T-helper 2 cell treated with Interferon-gamma antibody and Interleukin-4, amounts not matched to agents 5 μg/mL and 100 μg/mL, for 36 hours (primary cell): ENCODE data around the gene PTPRJ.
"Not testable (repeated sequence)": the region's sequence is repeated elsewhere in the genome, so short reads cannot be mapped to it uniquely, and the experiment has no call there.

Experiments
- DNase-seq: peaks from one replicate; pipeline ENCODE4 v3.0.0; 2021; ENCODE audit warnings: low spot score
- H3K27ac Mint-ChIP-seq: one replicate; pipeline ENCODE4 v1.8.0; 2021; ENCODE audit warnings: mild to moderate bottlenecking, mixed read lengths
- H3K27me3 Mint-ChIP-seq: one replicate; pipeline ENCODE4 v1.8.0; 2021; ENCODE audit warnings: low read depth, mixed read lengths
- H3K36me3 Mint-ChIP-seq: one replicate; pipeline ENCODE4 v1.8.0; 2021; ENCODE audit warnings: low read depth, mixed read lengths
- H3K4me1 Mint-ChIP-seq: one replicate; pipeline ENCODE4 v1.8.0; 2021; ENCODE audit warnings: low read depth, mixed read lengths
- H3K4me3 Mint-ChIP-seq: one replicate; pipeline ENCODE4 v1.8.0; 2022; ENCODE audit warnings: mild to moderate bottlenecking, moderate library complexity, mixed read lengths
- H3K9me3 Mint-ChIP-seq: one replicate; pipeline ENCODE4 v1.8.0; 2021; ENCODE audit warnings: mixed read lengths

The PTPRJ gene

DNA sequence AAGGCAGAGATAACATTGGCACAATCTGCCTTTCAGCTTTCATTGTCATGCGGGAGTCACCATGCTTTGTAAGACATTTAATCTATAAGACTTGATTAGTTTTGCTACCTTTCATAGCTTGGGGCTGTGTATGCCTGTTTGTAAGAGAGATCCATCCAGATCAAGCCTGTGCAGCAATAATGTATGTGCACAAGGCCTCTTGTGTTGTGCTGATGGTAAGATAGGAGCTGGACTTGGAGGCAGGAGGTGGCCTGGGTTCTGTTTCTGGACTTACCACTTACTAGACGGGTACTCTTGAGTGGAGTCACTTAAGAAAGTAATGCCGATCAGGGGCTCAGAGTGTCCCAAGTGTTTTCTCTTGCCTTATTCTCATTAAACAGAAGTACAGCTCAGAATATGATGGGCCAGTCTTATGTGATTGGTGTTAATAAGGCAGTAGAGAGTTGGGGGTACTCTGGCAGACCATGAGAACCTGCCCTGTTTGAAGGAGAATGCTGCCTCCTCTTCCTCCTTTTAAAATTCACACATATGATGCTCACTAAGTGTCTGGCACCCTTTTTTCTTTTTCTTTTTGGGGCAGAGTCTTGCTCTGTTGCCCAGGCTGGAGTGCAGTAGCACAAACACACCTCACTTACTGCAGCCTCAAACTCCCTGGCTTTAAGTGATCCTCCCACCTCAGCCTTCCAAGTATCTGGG is 30.9 kb downstream of the PTPRJ start:
- no peaks in the 10 kb centered on the region for H3K9me3 Mint-ChIP-seq
- peak overlapping the region; percentile 60 for H3K4me3 Mint-ChIP-seq
- peak overlapping the region; percentile 93 for H3K27ac Mint-ChIP-seq
- peaks cover 18% of the 10 kb centered on the region for H3K36me3 Mint-ChIP-seq
- no peak for DNase-seq
- no peaks in the 10 kb centered on the region for H3K27me3 Mint-ChIP-seq
- H3K4me1 Mint-ChIP-seq, result peaks cover 69% of the 10 kb centered on the region

- Mint-ChIP-seq H3K4me1 (peaks cover 69% of the 10 kb centered on the region), H3K4me3 (peak overlapping the region; percentile 57), H3K36me3 (peaks cover 20% of the 10 kb centered on the region), H3K27ac (peak overlapping the region; percentile 93), H3K27me3 (no peaks in the 10 kb centered on the region), H3K9me3 (no peaks in the 10 kb centered on the region)
- peak; percentile 79 for DNase-seq
These were observed 31.5 kb downstream of the PTPRJ start for GRCh38 chr11:48011798-48012391.

DNA sequence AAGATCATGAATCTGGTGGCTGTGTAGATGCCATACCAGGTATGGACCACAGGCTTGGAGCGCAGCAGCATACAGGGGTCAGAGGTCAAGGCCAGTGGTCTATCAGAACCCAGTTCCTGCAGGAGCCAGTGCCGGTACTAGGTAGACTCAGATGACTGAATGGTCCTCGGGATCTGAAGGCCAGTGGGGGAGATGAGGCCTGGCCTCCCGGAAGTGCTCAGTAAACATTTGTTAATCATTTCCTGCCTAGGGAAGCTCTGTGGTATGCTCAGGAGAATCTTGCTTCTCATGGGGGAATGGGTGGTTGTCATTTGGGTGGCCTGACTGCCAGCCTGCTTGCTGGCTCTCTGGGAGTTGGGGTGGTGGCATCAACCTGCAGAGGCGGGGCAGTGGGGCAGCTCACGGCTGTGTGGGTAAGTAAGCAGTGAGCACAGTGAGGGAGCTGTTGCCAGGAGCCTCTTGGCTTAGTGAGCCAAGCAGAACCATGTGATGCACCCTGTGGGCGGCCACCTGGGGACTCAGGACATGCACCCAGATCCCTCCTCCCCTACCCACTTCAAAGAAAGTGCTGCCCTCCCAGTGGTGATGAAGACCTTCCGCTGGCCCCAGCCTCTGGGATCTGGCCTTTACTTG is 33.0 kb downstream of the PTPRJ start:
- Mint-ChIP-seq H3K4me3 (peak overlapping the region; percentile 57), H3K27me3 (no peaks in the 10 kb centered on the region), H3K4me1 (peaks cover 79% of the 10 kb centered on the region), H3K36me3 (peaks cover 15% of the 10 kb centered on the region), H3K27ac (peak overlapping the region; percentile 93), H3K9me3 (no peaks in the 10 kb centered on the region)
- DNase-seq, result peak; percentile 69

- Mint-ChIP-seq H3K9me3 (no peaks in the 10 kb centered on the region), H3K4me3 (peak overlapping the region; percentile 46), H3K36me3 (peaks cover 24% of the 10 kb centered on the region), H3K27me3 (no peaks in the 10 kb centered on the region), H3K4me1 (peaks cover 86% of the 10 kb centered on the region), H3K27ac (peak overlapping the region; percentile 71)
- DNase-seq, result no peak
These were observed 34.6 kb downstream of the PTPRJ start for GRCh38 chr11:48014917-48015316.

GRCh38 chr11:48017105-48017830 is 36.9 kb downstream of the PTPRJ start:
- DNase-seq, result peak; percentile 49
- H3K4me1 Mint-ChIP-seq, result peaks cover 85% of the 10 kb centered on the region
- H3K27me3 Mint-ChIP-seq, result no peaks in the 10 kb centered on the region
- H3K27ac Mint-ChIP-seq, result peak overlapping the region; percentile 78
- no peaks in the 10 kb centered on the region for H3K9me3 Mint-ChIP-seq
- H3K4me3 Mint-ChIP-seq, result peak overlapping the region; percentile 68
- H3K36me3 Mint-ChIP-seq, result peaks cover 31% of the 10 kb centered on the region

DNA sequence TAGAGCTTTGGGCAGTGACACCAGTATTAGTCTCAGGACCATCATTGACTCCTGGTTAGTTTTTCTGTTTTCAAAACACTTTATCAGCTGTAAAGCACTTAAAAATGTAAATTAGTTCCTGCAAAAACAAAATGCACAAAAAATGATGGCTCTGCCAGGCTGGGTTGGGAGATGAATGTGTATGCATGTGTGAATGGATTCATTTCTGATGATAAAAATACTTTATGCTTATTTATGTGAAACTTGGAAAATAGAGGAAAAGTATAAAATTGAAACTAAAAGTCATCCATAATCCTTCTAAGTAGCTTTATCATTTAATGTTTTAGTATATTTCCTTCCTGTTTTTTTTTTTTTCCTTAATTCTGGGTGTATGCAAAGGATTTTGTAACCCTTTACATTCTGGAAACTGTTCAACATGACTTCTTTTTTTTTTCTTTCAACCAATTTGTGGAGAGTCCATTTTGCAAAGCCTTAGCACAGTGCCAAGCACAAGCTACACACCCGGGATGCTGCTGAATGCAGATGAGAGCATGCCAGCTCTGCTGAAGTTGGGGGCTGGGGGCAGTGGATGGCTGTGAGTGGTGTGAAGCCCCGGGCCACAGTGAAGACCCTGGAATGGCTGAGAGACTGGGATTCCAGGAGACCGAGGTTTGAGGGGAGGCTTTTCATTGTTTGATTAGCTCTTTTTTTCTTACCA is 37.6 kb downstream of the PTPRJ start:
- Mint-ChIP-seq H3K27me3 (no peaks in the 10 kb centered on the region), H3K36me3 (peaks cover 37% of the 10 kb centered on the region), H3K4me3 (peak overlapping the region; percentile 68), H3K4me1 (peaks cover 85% of the 10 kb centered on the region), H3K9me3 (no peaks in the 10 kb centered on the region), H3K27ac (peak overlapping the region; percentile 78)
- no peak for DNase-seq

GRCh38 chr11:48018528-48019216 is 38.3 kb downstream of the PTPRJ start:
- DNase-seq, result no peak
- no peaks in the 10 kb centered on the region for H3K27me3 Mint-ChIP-seq
- H3K9me3 Mint-ChIP-seq, result no peaks in the 10 kb centered on the region
- H3K27ac Mint-ChIP-seq, result peak overlapping the region; percentile 78
- peaks cover 37% of the 10 kb centered on the region for H3K36me3 Mint-ChIP-seq
- peaks cover 79% of the 10 kb centered on the region for H3K4me1 Mint-ChIP-seq
- peak overlapping the region; percentile 68 for H3K4me3 Mint-ChIP-seq

- Mint-ChIP-seq H3K27ac (peak overlapping the region; percentile 78), H3K4me3 (peak overlapping the region; percentile 68), H3K27me3 (no peaks in the 10 kb centered on the region), H3K4me1 (peaks cover 73% of the 10 kb centered on the region), H3K9me3 (no peaks in the 10 kb centered on the region), H3K36me3 (peaks cover 40% of the 10 kb centered on the region)
- peak; percentile 39 for DNase-seq
These were observed 38.8 kb downstream of the PTPRJ start for GRCh38 chr11:48019217-48019584.

- Mint-ChIP-seq H3K27me3 (no peaks in the 10 kb centered on the region), H3K36me3 (peaks cover 44% of the 10 kb centered on the region), H3K4me3 (peak overlapping the region; percentile 50), H3K9me3 (no peaks in the 10 kb centered on the region), H3K27ac (peak overlapping the region; percentile 78), H3K4me1 (peaks cover 71% of the 10 kb centered on the region)
- no peak for DNase-seq
These were observed 39.2 kb downstream of the PTPRJ start for GRCh38 chr11:48019595-48019994.

DNA sequence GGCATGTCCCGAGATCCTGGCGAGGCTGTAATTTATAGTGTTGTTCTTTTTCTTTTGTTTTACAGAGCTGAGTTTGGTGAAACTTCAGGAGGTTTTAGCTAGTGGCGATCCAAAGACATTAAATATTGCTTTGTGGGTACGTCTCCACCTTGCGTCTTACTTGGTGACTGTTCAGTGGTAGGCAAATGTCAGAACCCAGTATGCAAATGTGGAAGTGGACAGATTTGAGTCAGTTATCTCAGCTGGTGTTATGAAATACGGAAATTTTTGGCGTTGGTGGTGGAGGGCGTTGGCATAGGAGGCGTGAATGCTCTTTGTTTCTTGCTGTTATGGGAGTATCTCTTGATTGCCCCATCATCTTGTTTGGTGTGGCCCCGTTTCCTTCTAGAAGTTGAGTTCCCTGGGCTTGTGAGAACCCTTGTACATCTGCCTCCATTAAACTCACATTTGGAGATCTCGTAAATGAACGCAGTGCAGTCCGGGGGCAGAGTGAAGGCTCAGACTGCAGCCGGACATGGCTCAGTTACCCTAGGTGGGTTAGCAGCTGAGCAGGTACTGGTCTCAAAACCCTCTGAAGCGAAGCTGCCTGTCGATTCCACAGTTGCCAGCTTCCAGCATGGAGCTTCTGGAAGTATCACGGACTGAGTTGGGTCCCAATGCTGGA is 39.9 kb downstream of the PTPRJ start:
- Mint-ChIP-seq H3K4me1 (peaks cover 67% of the 10 kb centered on the region), H3K9me3 (no peaks in the 10 kb centered on the region), H3K27ac (peak overlapping the region; percentile 78), H3K27me3 (no peaks in the 10 kb centered on the region), H3K36me3 (peaks cover 40% of the 10 kb centered on the region), H3K4me3 (peak overlapping the region; percentile 50)
- DNase-seq, result peak; percentile 72

DNA sequence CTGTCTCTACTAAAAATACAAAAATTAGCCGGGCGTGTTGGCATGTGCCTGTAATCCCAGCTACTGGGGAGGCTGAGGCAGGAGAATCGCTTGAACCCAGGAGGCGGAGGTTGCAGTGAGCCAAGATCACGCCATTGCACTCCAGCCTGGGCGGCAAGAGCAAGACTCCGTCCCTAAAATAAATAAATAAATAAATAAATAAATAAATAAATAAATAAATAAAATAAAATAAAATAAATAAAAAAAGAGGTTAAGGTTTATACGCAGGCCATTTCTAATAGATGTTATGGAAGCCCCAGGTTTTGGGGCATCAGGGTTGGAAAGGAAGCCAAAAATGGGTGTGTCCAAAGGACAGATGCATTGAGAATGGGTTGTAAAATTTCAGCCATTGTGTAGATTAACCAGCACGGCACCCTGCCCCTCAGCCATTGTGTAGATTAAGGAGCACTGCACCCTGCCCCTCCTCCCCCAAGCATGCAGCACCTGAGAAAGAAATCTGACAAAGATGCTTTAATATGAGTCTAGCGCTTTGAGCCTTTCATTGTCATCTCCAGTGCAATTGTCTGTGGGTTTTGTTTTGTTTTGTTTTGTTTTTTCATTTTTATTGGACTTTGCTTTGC is 41.0 kb downstream of the PTPRJ start:
- H3K27ac Mint-ChIP-seq, H3K4me3 Mint-ChIP-seq, DNase-seq, H3K9me3 Mint-ChIP-seq, H3K27me3 Mint-ChIP-seq: not testable (repeated sequence)
- H3K4me1 Mint-ChIP-seq, result peaks cover 64% of the 10 kb centered on the region
- H3K36me3 Mint-ChIP-seq, result peaks cover 41% of the 10 kb centered on the region

DNA sequence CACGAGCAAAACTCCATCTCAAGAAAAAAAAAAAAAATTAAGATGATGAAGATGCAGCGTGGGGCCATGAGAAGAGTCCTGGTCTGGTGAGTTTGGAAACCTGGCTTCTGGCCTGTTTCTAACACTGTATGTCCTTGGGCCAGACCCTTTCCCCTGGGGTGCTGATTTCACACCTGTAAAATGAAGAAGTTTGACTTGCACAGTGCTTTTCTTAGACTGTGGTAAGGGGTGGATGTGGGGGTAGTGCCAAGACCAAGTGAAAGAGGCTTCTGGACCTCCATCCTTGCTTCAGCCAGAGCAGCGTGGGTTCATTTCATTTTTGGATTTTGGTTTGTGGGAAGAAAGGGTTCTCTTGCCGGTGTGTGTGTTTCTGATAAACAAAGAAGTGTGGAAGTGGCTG is 42.1 kb downstream of the PTPRJ start:
- peak overlapping the region; percentile 71 for H3K27ac Mint-ChIP-seq
- no peaks in the 10 kb centered on the region for H3K9me3 Mint-ChIP-seq
- H3K27me3 Mint-ChIP-seq, result no peaks in the 10 kb centered on the region
- H3K4me3 Mint-ChIP-seq, result no peak overlapping the region
- no peak for DNase-seq
- H3K36me3 Mint-ChIP-seq, result peaks cover 39% of the 10 kb centered on the region
- peaks cover 53% of the 10 kb centered on the region for H3K4me1 Mint-ChIP-seq
